Rectal smooth muscle tissue (tissue), 1 donor: ENCODE results near the gene HMG20A.
A peak's percentile ranks its signal among the peaks of the same experiment; 100 is the strongest.

Experiments used
- H3K27ac ChIP-seq: one replicate; pipeline ENCODE4 v1.7.0; 2013; ENCODE audit warnings: low read depth, low read length, inconsistent platforms
- H3K27me3 ChIP-seq: one replicate; pipeline ENCODE4 v1.7.0; 2013; ENCODE audit warnings: low read length; ENCODE audit not compliant: control insufficient read depth, insufficient read depth
- H3K36me3 ChIP-seq: one replicate; pipeline ENCODE4 v1.7.0; 2013; ENCODE audit warnings: low read length; ENCODE audit not compliant: control insufficient read depth, insufficient read depth
- H3K4me1 ChIP-seq: one replicate; pipeline ENCODE4 v1.7.0; 2013; ENCODE audit warnings: low read length; ENCODE audit not compliant: control insufficient read depth, insufficient read depth
- H3K4me3 ChIP-seq: one replicate; pipeline ENCODE4 v1.7.0; 2013; ENCODE audit warnings: low read length
- H3K9ac ChIP-seq: one replicate; pipeline ENCODE4 v1.7.0; 2013; ENCODE audit warnings: low read length

HMG20A gene

DNA sequence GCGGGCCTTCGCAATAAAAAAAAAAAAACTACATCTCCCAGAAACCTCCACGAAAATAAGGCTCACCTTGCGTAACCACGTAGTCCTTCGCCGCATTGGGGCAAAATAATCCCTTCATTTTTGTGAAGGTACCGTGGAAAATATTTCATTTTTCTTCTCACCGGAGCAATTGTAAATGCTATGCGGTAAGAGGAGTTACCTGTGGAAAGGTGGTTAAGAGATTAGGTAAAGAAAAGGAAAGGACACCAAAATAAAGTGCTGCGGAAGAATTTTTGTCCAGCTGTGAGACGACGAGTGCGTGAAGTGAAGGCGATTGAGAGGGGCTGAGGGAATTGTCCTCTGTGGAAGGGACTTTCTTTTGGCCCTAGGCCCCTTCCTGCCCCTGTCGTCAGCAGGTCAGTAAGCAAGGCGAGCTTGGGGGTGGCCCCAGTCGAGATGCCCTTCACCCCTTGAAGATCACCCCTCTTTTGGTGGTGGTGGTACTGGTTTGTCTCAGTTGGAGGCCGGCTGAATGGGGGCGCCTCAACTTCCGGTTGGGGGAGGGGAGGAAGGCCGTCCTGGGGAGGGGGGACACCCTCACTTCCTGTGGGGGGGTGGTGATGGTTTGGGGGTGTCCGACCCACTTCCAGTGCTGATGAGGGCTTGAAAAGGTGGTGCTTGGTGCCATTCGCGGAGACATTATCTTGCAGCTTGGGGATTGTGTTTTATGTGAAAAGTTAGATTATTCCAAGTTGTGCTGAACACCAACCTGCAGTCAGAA, at the start of gene HMG20A:
TSS of gene HMG20A (plus strand) at position 279 of the 760 bp plus-strand sequence. CDS start 37,520 bp downstream, outside the sequence.
- H3K9ac ChIP-seq = peak within 1 kb of the TSS; percentile 66
- peak within 1 kb of the TSS; percentile 93 for H3K27ac ChIP-seq
- peaks cover 17% of the 10 kb centered on the region for H3K4me1 ChIP-seq
- peak within 1 kb of the TSS; percentile 90 for H3K4me3 ChIP-seq
- H3K36me3 ChIP-seq = no peaks in the 10 kb centered on the region
- H3K27me3 ChIP-seq = no peaks in the 10 kb centered on the region

DNA sequence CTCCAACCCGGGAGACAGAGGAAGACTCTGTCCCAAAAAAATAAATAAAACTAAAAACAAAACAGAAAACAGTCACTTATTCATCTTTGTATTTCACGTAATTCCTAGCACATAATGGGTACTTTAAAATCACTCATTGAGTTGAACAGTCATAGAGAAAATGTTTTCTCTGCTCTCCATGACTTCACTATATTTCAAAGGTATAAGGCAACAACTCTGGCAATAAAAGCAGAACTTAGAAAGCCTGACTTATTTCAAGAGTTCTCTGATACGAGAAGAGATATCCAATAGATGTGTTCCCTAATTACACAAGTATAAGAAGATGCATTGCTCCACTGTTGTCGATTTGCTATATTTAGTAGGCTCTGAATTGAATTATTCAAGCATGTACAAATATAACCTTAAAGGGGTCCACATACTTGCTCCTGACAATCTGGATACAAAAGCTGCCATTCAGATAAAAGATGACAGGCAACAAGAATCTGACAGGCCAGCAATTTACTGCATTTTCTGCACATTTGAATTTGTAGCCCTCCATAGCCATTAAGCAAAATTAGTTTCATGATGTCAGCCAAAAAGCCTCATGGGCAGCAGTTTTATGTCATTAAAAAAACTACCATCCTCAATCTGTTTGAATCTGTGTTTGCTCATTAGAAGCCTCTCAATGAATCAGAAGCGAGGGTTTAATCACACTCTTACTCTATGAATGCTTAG, 48.7 kb upstream of the HMG20A start:
- Histone ChIP-seq H3K27ac (no peak overlapping the region), H3K9ac (no peak overlapping the region), H3K36me3 (no peaks in the 10 kb centered on the region), H3K4me3 (no peak overlapping the region), H3K27me3 (no peaks in the 10 kb centered on the region), H3K4me1 (no peaks in the 10 kb centered on the region)

- Histone ChIP-seq H3K36me3 (no peaks in the 10 kb centered on the region), H3K4me1 (no peaks in the 10 kb centered on the region), H3K4me3 (no peak overlapping the region), H3K27ac (no peak overlapping the region), H3K27me3 (no peaks in the 10 kb centered on the region), H3K9ac (no peak overlapping the region)
Measured at GRCh38 chr15:77373441-77373840, 47.2 kb upstream of the HMG20A start.

DNA sequence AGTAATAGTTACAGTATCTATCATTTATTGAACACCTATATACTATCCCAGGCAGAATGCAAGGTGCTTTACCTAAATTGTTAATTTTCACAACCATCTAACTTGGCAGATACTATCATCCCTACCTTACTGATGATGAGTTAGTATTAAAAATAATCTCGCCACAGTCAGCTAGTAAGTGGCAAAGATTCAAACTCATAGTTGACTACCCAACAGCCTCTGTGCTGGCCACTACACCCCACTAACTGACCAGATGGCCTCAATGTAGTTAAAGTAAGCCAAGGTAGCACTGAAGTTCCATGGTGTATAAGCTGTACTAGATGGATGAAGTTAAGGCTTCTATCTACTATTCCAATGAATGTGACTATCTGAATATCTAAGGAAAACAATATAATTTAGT, 45.6 kb upstream of the HMG20A start:
- Histone ChIP-seq H3K27ac (no peak overlapping the region), H3K4me1 (no peaks in the 10 kb centered on the region), H3K36me3 (no peaks in the 10 kb centered on the region), H3K4me3 (no peak overlapping the region), H3K27me3 (no peaks in the 10 kb centered on the region), H3K9ac (no peak overlapping the region)

DNA sequence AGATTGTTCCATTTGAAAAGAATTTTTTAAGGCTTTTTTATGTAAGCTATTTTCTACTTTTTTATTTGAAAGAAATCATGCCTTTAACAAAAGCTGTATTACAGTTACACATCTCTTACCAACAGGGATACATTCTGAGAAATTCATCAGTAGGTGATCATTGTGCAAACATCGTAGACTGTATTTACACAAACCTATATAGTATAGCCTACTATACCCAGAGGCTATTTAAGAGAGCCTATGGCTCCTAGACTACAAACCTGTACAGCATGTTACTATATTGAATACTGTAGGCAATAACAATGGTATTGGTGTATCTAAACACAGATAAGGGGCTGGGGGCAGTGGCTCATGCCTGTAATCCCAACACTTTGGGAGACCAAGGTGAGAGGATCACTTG, 43.9 kb upstream of the HMG20A start:
- H3K4me3 ChIP-seq = no peak overlapping the region
- no peaks in the 10 kb centered on the region for H3K4me1 ChIP-seq
- no peaks in the 10 kb centered on the region for H3K36me3 ChIP-seq
- no peaks in the 10 kb centered on the region for H3K27me3 ChIP-seq
- H3K27ac ChIP-seq = no peak overlapping the region
- H3K9ac ChIP-seq = no peak overlapping the region

- Histone ChIP-seq H3K36me3 (no peaks in the 10 kb centered on the region), H3K4me1 (no peaks in the 10 kb centered on the region), H3K27me3 (no peaks in the 10 kb centered on the region), H3K9ac (no peak overlapping the region), H3K4me3 (no peak overlapping the region), H3K27ac (no peak overlapping the region)
Measured at GRCh38 chr15:77380033-77380432, 40.7 kb upstream of the HMG20A start.

DNA sequence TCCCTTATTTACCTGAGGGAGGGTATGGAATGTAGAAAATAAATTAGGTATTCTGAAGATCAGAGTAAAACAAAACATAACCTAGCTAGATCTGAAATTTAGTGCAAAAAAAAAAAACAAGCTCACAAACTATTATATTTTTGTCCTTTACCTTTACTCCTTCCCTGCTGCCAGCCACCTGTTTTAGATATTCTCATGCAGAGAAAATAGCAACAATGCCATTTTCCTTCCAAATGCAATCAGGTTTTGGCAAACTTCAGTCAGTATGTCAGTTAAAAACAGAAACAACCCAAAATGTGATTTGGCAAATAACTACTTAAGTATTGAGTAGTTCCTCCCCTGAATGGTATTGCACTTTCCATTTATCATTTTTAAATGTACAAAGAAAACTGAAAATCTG, 36.6 kb upstream of the HMG20A start:
- Histone ChIP-seq H3K27ac (no peak overlapping the region), H3K9ac (no peak overlapping the region), H3K4me1 (peaks cover 3% of the 10 kb centered on the region), H3K36me3 (no peaks in the 10 kb centered on the region), H3K27me3 (no peaks in the 10 kb centered on the region), H3K4me3 (no peak overlapping the region)

DNA sequence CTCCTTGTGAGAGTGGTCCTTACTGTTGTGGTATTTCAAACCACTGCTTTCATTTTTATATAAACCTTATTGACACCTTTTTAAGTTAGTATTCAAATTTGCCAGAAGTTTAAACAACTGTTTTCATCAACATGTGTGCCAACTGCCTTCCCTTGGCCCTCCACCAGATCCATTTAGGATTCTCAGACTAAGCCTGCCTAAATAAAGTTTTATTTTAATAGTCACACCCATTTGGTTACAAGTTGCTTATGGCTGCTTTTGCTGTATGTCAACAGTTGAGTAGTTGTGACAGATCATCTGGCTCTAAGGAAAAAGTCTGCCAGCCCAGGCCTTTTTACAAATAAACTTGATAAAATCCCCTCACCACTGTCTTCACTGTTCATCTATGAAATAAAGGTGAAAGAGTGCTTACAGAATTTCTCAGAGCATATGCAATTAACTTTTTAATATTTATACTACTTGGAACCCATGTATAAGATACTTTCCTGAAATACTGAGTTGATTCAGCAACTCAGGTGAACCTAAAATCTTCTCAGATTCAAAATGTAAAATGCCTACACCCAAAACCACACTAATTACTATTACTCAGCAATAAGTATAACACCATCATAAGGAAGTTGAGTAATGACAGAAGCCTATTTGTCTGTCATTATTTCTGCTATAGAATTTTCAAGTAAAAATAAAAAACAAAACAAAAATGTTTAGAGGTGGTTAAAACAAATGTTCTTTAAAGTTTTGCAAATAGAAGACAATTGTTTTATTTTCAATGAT, 35.9 kb upstream of the HMG20A start:
- no peaks in the 10 kb centered on the region for H3K27me3 ChIP-seq

DNA sequence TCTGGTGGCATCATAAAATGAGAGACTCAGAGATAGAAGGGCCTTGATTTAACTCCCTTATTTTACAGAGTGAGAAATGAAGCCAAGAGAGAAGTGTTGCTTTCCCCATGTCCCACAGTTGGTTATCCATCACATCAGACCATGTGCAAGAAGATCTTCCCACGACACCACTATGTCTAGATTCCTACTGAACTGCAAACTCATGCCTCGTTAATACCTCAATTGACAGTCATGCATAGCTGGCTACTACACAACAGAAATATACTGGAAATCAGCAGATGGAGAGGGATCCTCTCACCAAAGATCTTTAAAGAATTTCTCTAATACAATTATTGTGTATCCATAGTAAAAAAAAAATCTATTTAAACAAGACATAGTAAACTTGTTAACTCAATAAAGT, 34.1 kb upstream of the HMG20A start:
- H3K36me3 ChIP-seq = no peaks in the 10 kb centered on the region
- H3K4me3 ChIP-seq = no peak overlapping the region
- peaks cover 3% of the 10 kb centered on the region for H3K4me1 ChIP-seq
- no peaks in the 10 kb centered on the region for H3K27me3 ChIP-seq
- no peak overlapping the region for H3K9ac ChIP-seq
- no peak overlapping the region for H3K27ac ChIP-seq

More for the DNA sequence above, 35.9 kb upstream of the HMG20A start:
- Histone ChIP-seq H3K36me3 (no peaks in the 10 kb centered on the region), H3K27ac (no peak overlapping the region), H3K4me1 (peaks cover 3% of the 10 kb centered on the region), H3K9ac (no peak overlapping the region), H3K4me3 (no peak overlapping the region)

GRCh38 chr15:77387365-77388105, 33.2 kb upstream of the HMG20A start:
- Histone ChIP-seq H3K4me1 (peaks cover 3% of the 10 kb centered on the region), H3K27ac (no peak overlapping the region), H3K9ac (no peak overlapping the region), H3K4me3 (no peak overlapping the region), H3K27me3 (no peaks in the 10 kb centered on the region), H3K36me3 (no peaks in the 10 kb centered on the region)

DNA sequence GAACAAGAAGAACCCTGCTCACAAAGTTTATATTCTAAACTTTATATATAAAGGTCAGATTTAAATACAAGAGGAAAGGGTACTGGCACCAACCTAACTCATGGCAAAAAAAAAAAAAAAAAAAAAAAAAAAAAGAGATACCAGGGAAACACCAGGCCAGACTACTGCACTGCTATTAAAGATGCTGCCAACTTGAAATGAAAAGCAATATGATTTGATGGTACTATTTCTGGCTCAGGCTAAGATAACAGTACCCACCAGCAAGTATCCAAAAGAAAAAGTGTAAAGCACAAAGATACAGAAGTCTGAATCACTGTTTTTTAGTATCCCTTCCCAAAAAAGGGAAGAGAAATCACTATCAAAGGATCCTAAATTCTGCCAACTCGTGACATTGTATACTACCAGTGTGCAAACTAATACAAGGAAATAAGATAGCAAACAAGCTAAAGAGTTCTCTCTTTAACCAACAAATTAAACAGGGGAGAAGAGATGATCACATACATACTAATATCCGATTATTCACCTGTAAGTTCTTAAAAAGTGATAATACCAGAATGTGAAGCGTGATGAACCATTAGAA, 29.2 kb upstream of the HMG20A start:
- H3K27me3 ChIP-seq = no peaks in the 10 kb centered on the region
- H3K9ac ChIP-seq = no peak overlapping the region
- no peak overlapping the region for H3K4me3 ChIP-seq
- no peaks in the 10 kb centered on the region for H3K36me3 ChIP-seq
- peaks cover 3% of the 10 kb centered on the region for H3K4me1 ChIP-seq
- no peak overlapping the region for H3K27ac ChIP-seq
